NCI-H146 (cell line): ENCODE results near the gene MTA1.

Source experiments
- DNase-seq: peaks from one replicate; lab custom pipeline; 2025; lab: John Stamatoyannopoulos, UW

MTA1 gene

GRCh38 chr14:105387530-105387922 is 32.1 kb upstream of the MTA1 start:
- no peak for DNase-seq

GRCh38 chr14:105388110-105388951 is 31.3 kb upstream of the MTA1 start:
- DNase-seq: peak; percentile 91

- no peak for DNase-seq
These were observed 30.7 kb upstream of the MTA1 start for GRCh38 chr14:105388976-105389375.

GRCh38 chr14:105389534-105389933 is 30.1 kb upstream of the MTA1 start:
- no peak for DNase-seq

GRCh38 chr14:105389976-105390848 is 29.4 kb upstream of the MTA1 start:
- no peak for DNase-seq

- no peak for DNase-seq
These were observed 28.7 kb upstream of the MTA1 start for GRCh38 chr14:105390849-105391500.

GRCh38 chr14:105391541-105391940 is 28.1 kb upstream of the MTA1 start:
- no peak for DNase-seq

GRCh38 chr14:105392131-105393090 is 27.2 kb upstream of the MTA1 start:
- no peak for DNase-seq

- no peak for DNase-seq
These were observed 26.5 kb upstream of the MTA1 start for GRCh38 chr14:105393151-105393550.

GRCh38 chr14:105394714-105395537 is 24.7 kb upstream of the MTA1 start:
- no peak for DNase-seq

- DNase-seq: no peak
These were observed 24.1 kb upstream of the MTA1 start for GRCh38 chr14:105395538-105395854.

- DNase-seq: no peak
These were observed 22.2 kb upstream of the MTA1 start for GRCh38 chr14:105397350-105397931.

GRCh38 chr14:105398044-105398725 is 21.4 kb upstream of the MTA1 start, which contains the start of gene TEX22:
TSS of gene TEX22 (plus strand) at chr14:105398538. CDS start at chr14:105399341, 803 bp downstream.
- peak; percentile 90 for DNase-seq

- DNase-seq: peak; percentile 83
These were observed 20.7 kb upstream of the MTA1 start for GRCh38 chr14:105398726-105399465.

- DNase-seq: no peak
These were observed 20.2 kb upstream of the MTA1 start for GRCh38 chr14:105399466-105399775.

- DNase-seq: no peak
These were observed 19.6 kb upstream of the MTA1 start for GRCh38 chr14:105400016-105400415.

- no peak for DNase-seq
These were observed 17.9 kb upstream of the MTA1 start for GRCh38 chr14:105401699-105402098.

GRCh38 chr14:105408592-105408991 is 11.0 kb upstream of the MTA1 start:
- no peak for DNase-seq

GRCh38 chr14:105409364-105409763 is 10.3 kb upstream of the MTA1 start:
- DNase-seq: no peak
